Measurements from ENCODE around the gene MYOZ2. TPM values are rescaled to one million over a fixed set of nuclear protein-coding genes. Genes with fewer than 3 reads are reported as not detected.

The MYOZ2 gene
- total RNA-seq, 6 experiments from 2014 or later: 0.07 to 0.19 (median 0.12) TPM; not detected in 3

DNA sequence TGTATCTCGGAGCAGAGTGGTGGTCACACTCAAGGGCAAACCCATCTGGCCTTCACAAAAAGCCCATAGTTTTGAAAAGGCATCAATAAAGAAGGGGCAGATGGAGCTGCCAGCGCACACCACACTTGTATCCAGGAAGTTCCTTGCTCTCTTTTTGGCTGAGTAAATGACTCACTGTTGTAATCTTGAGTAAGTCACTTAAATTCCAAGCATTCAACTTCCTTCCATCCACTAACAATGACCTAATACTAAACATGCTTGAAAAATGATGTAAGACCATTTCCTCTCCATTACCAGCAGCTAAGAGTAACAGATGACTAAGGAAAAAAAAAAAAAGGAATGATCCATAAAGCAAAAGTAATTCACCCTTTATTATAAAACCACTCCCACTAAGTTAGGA lies 32.4 kb upstream of the MYOZ2 start:
- Histone ChIP-seq H3K36me3 (no peaks in the 10 kb centered on the region), H3K27ac (no peak overlapping the region), H3K4me3 (no peak overlapping the region), H3K27me3 (no peaks in the 10 kb centered on the region), H3K4me1 (no peaks in the 10 kb centered on the region), H3K9me3 (no peaks in the 10 kb centered on the region)
- ATAC-seq (peak in 3 of 4 donors; percentile 61 to 88 (median 70)), DNase-seq (no peak)
- intact Hi-C loops (cut with DNase I): no loop called here
- TF ChIP-seq, protein P1, sequence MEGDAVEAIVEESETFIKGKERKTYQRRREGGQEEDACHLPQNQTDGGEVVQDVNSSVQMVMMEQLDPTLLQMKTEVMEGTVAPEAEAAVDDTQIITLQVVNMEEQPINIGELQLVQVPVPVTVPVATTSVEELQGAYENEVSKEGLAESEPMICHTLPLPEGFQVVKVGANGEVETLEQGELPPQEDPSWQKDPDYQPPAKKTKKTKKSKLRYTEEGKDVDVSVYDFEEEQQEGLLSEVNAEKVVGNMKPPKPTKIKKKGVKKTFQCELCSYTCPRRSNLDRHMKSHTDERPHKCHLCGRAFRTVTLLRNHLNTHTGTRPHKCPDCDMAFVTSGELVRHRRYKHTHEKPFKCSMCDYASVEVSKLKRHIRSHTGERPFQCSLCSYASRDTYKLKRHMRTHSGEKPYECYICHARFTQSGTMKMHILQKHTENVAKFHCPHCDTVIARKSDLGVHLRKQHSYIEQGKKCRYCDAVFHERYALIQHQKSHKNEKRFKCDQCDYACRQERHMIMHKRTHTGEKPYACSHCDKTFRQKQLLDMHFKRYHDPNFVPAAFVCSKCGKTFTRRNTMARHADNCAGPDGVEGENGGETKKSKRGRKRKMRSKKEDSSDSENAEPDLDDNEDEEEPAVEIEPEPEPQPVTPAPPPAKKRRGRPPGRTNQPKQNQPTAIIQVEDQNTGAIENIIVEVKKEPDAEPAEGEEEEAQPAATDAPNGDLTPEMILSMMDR (IDR thresholded peaks at IDR 0.05): no peak
- no peak for TF ChIP-seq POLR2A (IDR thresholded peaks at IDR 0.05)
- 52% methylated on average over 2 of the region's 2 CpGs for WGBS (ENCODE audit: insufficient coverage, low coverage, low lambda C conversion rate, missing lambda C conversion rate)

DNA sequence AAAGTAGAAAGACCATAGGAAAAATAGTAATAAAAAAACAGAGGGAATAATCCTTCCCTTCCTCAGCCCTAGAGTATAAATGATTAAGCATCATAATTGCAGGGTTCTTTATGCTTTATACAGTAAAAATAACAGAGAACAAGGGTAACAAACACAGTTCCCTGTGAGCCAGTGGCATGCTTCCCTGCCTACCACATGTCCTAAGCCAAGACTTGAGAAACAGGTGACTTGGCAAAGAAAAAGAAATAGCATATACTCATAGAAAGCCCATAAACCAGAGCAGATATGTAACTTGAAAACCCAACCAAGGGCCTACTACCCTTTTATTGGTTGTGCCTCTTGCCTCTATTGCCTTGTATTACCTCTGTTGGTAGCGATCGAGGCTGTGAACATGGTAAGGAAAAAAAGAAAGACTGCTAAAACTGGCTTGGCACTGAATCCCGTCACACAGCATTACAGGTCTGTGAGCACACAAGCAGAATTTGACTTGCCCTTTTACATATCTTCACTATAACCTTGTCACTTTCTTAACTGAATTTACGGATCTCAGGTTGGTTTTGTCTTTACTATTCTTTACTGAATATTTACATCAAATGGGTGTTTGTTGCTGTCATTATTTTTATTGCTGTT lies 30.9 kb upstream of the MYOZ2 start:
- DNase-seq (no peak), ATAC-seq (no peak)
- TF ChIP-seq, protein P1 (IDR thresholded peaks at IDR 0.05): no peak
- no peak for TF ChIP-seq POLR2A (IDR thresholded peaks at IDR 0.05)
- H3K27me3 ChIP-seq: no peaks in the 10 kb centered on the region
- no peak overlapping the region for H3K4me3 ChIP-seq
- H3K36me3 ChIP-seq: no peaks in the 10 kb centered on the region
- no peak overlapping the region for H3K27ac ChIP-seq
- H3K4me1 ChIP-seq: no peaks in the 10 kb centered on the region
- intact Hi-C loops (cut with DNase I): no loop called here
- 73% methylated on average over 4 of the region's 4 CpGs for WGBS (ENCODE audit: insufficient coverage, low coverage, low lambda C conversion rate, missing lambda C conversion rate)
- H3K9me3 ChIP-seq: no peaks in the 10 kb centered on the region

DNA sequence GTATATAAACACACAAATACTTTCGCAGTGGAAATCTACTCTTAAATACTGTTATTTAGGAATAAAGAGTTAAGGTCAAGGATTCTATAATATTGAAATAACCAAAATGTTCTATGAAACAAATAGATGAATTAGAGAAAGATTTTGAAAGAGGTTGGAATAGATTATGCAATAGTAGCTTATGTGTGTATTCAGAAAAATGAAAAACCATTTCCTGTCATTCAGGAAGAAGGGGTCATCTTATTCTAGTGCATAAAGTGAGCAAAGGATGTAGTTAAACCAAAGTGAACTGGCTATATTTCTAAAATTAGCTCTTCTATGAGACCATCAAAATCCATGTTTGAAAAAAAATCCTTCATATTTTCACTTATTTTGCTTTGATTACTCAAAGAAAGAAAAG lies 30.0 kb upstream of the MYOZ2 start:
- Histone ChIP-seq H3K36me3 (no peaks in the 10 kb centered on the region), H3K27ac (no peak overlapping the region), H3K4me1 (no peaks in the 10 kb centered on the region), H3K27me3 (no peaks in the 10 kb centered on the region), H3K9me3 (no peaks in the 10 kb centered on the region), H3K4me3 (no peak overlapping the region)
- ATAC-seq (peak in 1 of 4 donors; percentile 30), DNase-seq (no peak)
- intact Hi-C loops (cut with DNase I): no loop called here
- 72% methylated on average over 1 of the region's 1 CpG for WGBS (ENCODE audit: insufficient coverage, low coverage, low lambda C conversion rate, missing lambda C conversion rate)
- TF ChIP-seq, protein P1 (IDR thresholded peaks at IDR 0.05): no peak
- TF ChIP-seq POLR2A (IDR thresholded peaks at IDR 0.05): no peak

DNA sequence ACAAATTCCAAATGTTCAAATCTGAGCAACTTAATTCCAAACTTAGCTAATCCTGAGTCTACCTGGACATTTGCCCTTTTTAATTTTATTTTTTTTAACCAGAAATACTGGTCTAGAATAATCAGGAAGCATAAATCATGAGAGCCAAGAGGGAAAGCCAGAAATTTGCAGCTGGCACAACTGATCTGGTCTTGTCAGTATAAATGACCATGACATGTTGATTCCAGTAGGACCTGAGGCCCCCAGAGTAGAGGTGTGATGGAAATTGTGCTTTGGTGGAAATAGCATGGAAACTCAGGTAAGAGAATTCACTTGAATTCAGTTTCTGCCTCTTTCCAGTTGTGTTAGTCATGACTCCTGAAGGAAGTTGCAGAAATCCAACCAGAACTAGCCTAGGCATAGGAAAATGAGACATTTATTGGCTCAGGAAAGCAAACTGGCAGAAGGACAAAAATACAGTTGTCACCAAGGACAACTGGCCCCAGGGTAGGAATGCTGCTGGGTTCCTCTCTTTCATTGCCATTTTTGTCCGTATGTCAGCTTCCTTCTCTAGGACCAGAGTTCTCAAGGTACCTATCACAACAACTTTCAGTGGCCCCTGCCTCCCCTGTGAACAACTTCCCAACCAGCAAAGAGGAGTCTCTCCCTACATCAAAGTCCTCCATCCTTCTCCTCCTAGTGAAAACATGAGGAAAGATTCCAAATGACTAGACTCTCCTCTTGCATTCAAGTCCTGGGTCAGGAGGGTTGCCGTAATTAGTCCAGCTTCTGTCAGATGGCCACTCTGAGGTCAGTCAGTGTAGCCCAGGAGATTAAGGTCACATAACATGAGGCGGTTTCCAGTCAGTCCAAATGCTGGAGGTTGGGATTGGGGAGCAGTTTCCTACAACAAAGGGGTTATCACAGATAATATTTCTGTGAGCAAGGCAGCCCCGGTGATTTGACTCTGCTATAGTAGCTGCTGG lies 29.3 kb upstream of the MYOZ2 start:
- no peak for ATAC-seq
- no peaks in the 10 kb centered on the region for H3K9me3 ChIP-seq

More for the DNA sequence above, 29.3 kb upstream of the MYOZ2 start:
- TF ChIP-seq POLR2A (IDR thresholded peaks at IDR 0.05): no peak
- TF ChIP-seq, protein P1 (IDR thresholded peaks at IDR 0.05): no peak
- no peak for DNase-seq
- Histone ChIP-seq H3K27ac (no peak overlapping the region), H3K27me3 (no peaks in the 10 kb centered on the region), H3K4me1 (no peaks in the 10 kb centered on the region), H3K36me3 (no peaks in the 10 kb centered on the region), H3K4me3 (no peak overlapping the region)
- whole genome bisulfite sequencing (ENCODE audit: insufficient coverage, low coverage, low lambda C conversion rate, missing lambda C conversion rate): 59% methylated on average over 4 of the region's 4 CpGs
- intact Hi-C loops (cut with DNase I): no loop called here
